T-helper 1 cell treated with Interleukin-12 subunit alpha and Interleukin-12 subunit beta and Interleukin-4 antibody, amounts not matched to agents 30 ng/mL and 1 ng/mL, for 36 hours (primary cell): Measurements from ENCODE around the gene MARS1. TPM values are rescaled to one million over a fixed set of nuclear protein-coding genes. Genes with fewer than 3 reads are reported as not detected.
"Not testable (repeated sequence)": the region's sequence is repeated elsewhere in the genome, so short reads cannot be mapped to it uniquely, and the experiment has no call there.

Source experiments
- intact Hi-C: fragments of 100-400 bp; cut with micrococcal nuclease; formaldehyde crosslinking; loops from one replicate; pipeline ENCODE4 v1.15.1; 2024
- total RNA-seq: library from RNA; stranded (reverse); gene quantifications from 2 replicates; pipeline ENCODE4 v1.2.3, GENCODE V29; 2022

MARS1 gene
- total RNA-seq, 1 donor from 2014 or later = 224 TPM

GRCh38 chr12:57488402-57489156 lies 711 bp downstream of the MARS1 start:
- intact Hi-C loops = no loop called here

GRCh38 chr12:57489157-57489641 lies 1.3 kb downstream of the MARS1 start:
- intact Hi-C loops = no loop called here

- intact Hi-C loops = no loop called here
Measured at GRCh38 chr12:57490126-57490525, 2.3 kb downstream of the MARS1 start.

- intact Hi-C loops = no loop called here
Measured at GRCh38 chr12:57491393-57492280, 3.8 kb downstream of the MARS1 start.

GRCh38 chr12:57495051-57495701 lies 7.3 kb downstream of the MARS1 start:
- intact Hi-C loops = not testable (repeated sequence)

GRCh38 chr12:57496822-57497221 lies 9.0 kb downstream of the MARS1 start:
- intact Hi-C loops = no loop called here

- intact Hi-C loops = no loop called here
Measured at GRCh38 chr12:57497223-57498131, 9.6 kb downstream of the MARS1 start.

- intact Hi-C loops = no loop called here
Measured at GRCh38 chr12:57498132-57498502, 10.2 kb downstream of the MARS1 start.

- intact Hi-C loops = no loop called here
Measured at GRCh38 chr12:57498571-57498970, 10.7 kb downstream of the MARS1 start.

GRCh38 chr12:57500213-57500612 lies 12.3 kb downstream of the MARS1 start:
- intact Hi-C loops = no loop called here

- intact Hi-C loops = not testable (repeated sequence)
Measured at GRCh38 chr12:57502311-57502969, 14.6 kb downstream of the MARS1 start.

- intact Hi-C loops = not testable (repeated sequence)
Measured at GRCh38 chr12:57506541-57506940, 18.7 kb downstream of the MARS1 start.

GRCh38 chr12:57507796-57508195 lies 19.9 kb downstream of the MARS1 start:
- intact Hi-C loops = not testable (repeated sequence)

- intact Hi-C loops = no loop called here
Measured at GRCh38 chr12:57511161-57511560, 23.3 kb downstream of the MARS1 start.

GRCh38 chr12:57511588-57512325 lies 23.9 kb downstream of the MARS1 start:
- intact Hi-C loops = no loop called here

GRCh38 chr12:57512665-57513064 lies 24.8 kb downstream of the MARS1 start:
- intact Hi-C loops = no loop called here

GRCh38 chr12:57513266-57513665 lies 25.4 kb downstream of the MARS1 start:
- intact Hi-C loops = no loop called here

- intact Hi-C loops = not testable (repeated sequence)
Measured at GRCh38 chr12:57513677-57514076, 25.8 kb downstream of the MARS1 start.

- intact Hi-C loops = not testable (repeated sequence)
Measured at GRCh38 chr12:57514246-57514645, 26.4 kb downstream of the MARS1 start.
